GM23338 (cell line): Measurements from ENCODE around the gene UNC13D. TPM values are rescaled to one million over a fixed set of nuclear protein-coding genes. Genes with fewer than 3 reads are reported as not detected.

ENCODE experiments used
- ATAC-seq: fragments of 200-7000 bp; cut with Tn5 transposase; 3 replicates; pipeline ENCODE4 v1.9.1; 2020
- DNase-seq: peaks from one replicate; pipeline ENCODE4 v3.0.0-alpha.2; 2015; ENCODE audit warnings: low spot score
- H2AFZ ChIP-seq: fragments of 200-600 bp; sonication (generic); 2 replicates; pipeline ENCODE4 v1.8.0; 2016; ENCODE audit warnings: antibody characterized with exemption, mild to moderate bottlenecking, moderate library complexity
- H3F3A ChIP-seq: fragments of 200-600 bp; sonication (generic); replicated peaks from 2 replicates; pipeline ENCODE4 v1.8.0; 2017; ENCODE audit warnings: antibody characterized with exemption, mixed run types, low read depth
- H3K27ac ChIP-seq: fragments of 200-600 bp; sonication (generic); 2 replicates; pipeline ENCODE4 v1.6.1; 2016; ENCODE audit warnings: low read depth
- H3K27me3 ChIP-seq: fragments of 200-600 bp; sonication (generic); 2 replicates; pipeline ENCODE4 v1.8.0; 2016; ENCODE audit warnings: mild to moderate bottlenecking, mixed run types, moderate library complexity; ENCODE audit not compliant: insufficient read depth
- H3K36me3 ChIP-seq: fragments of 200-600 bp; sonication (generic); 2 replicates; pipeline ENCODE4 v1.8.0; 2016; ENCODE audit warnings: mild to moderate bottlenecking; ENCODE audit not compliant: insufficient read depth
- H3K4me1 ChIP-seq: fragments of 200-600 bp; sonication (generic); 2 replicates; pipeline ENCODE4 v1.8.0; 2016; ENCODE audit warnings: mild to moderate bottlenecking, moderate library complexity; ENCODE audit not compliant: insufficient read depth
- H3K4me2 ChIP-seq: fragments of 200-600 bp; sonication (generic); 2 replicates; pipeline ENCODE4 v1.7.1; 2017; ENCODE audit warnings: mixed run types
- H3K4me3 ChIP-seq: fragments of 200-600 bp; sonication (generic); 2 replicates; pipeline ENCODE4 v1.6.1; 2016; ENCODE audit warnings: mixed run types
- H3K79me2 ChIP-seq: fragments of 200-600 bp; sonication (generic); replicated peaks from 2 replicates; pipeline ENCODE4 v1.8.0; 2017; ENCODE audit warnings: mild to moderate bottlenecking; ENCODE audit not compliant: insufficient read depth
- H3K9me2 ChIP-seq: fragments of 200-600 bp; sonication (generic); 2 replicates; pipeline ENCODE4 v1.8.0; 2017; ENCODE audit not compliant: insufficient read depth
- H4K20me1 ChIP-seq: fragments of 200-600 bp; sonication (generic); replicated peaks from 2 replicates; pipeline ENCODE4 v1.8.0; 2017; ENCODE audit warnings: mild to moderate bottlenecking; ENCODE audit not compliant: insufficient read depth
- H3K27ac Mint-ChIP-seq: 2 replicates; pipeline ENCODE4 v1.8.0; 2020; ENCODE audit warnings: inconsistent platforms, mild to moderate bottlenecking, moderate library complexity, mixed read lengths
- H3K27me3 Mint-ChIP-seq: 3 replicates; pipeline ENCODE4 v1.8.0; 2022; ENCODE audit warnings: low read depth, mild to moderate bottlenecking, moderate library complexity, mixed read lengths, inconsistent platforms; ENCODE audit not compliant: insufficient read depth, poor library complexity
- H3K36me3 Mint-ChIP-seq: 3 replicates; pipeline ENCODE4 v1.8.0; 2021; ENCODE audit warnings: low read depth, mild to moderate bottlenecking, inconsistent platforms, moderate library complexity, mixed read lengths
- H3K4me1 Mint-ChIP-seq: 3 replicates; pipeline ENCODE4 v1.8.0; 2020; ENCODE audit warnings: mild to moderate bottlenecking, inconsistent platforms, mixed read lengths
- H3K4me3 Mint-ChIP-seq: 3 replicates; pipeline ENCODE4 v1.8.0; 2021; ENCODE audit warnings: moderate library complexity, mild to moderate bottlenecking, inconsistent platforms, mixed read lengths
- H3K9me3 Mint-ChIP-seq: 3 replicates; pipeline ENCODE4 v1.8.0; 2020; ENCODE audit warnings: moderate library complexity, mild to moderate bottlenecking, inconsistent platforms, mixed read lengths
- CREB1 ChIP-seq: fragments of 250-450 bp; sonication (Bioruptor Pico); IDR thresholded peaks from 2 replicates; pipeline ENCODE4 v1.5.0; 2020; ENCODE audit warnings: low read depth, mild to moderate bottlenecking, moderate library complexity
- CTCF ChIP-seq, 2 experiments: fragments of 200-600 bp in 1 of 2; sonication (generic) in 1 of 2; conservative IDR thresholded peaks; 2 replicates each; pipeline versions ENCODE4 v1.5.1 to v1.6.1; 2016 to 2017; ENCODE audit warnings: antibody characterized with exemption in 2 of 2, low read depth in 2 of 2, mild to moderate bottlenecking in 2 of 2, moderate library complexity in 1 of 2
- ETS1 ChIP-seq: IDR thresholded peaks from 2 replicates; pipeline ENCODE4 v1.6.1; 2016; ENCODE audit warnings: antibody characterized with exemption
- EZH2 ChIP-seq: fragments of 200-600 bp; sonication (generic); IDR thresholded peaks from one replicate; pipeline ENCODE4 v1.8.0; 2017; ENCODE audit warnings: antibody characterized with exemption, mild to moderate bottlenecking, low read depth; ENCODE audit not compliant: unreplicated experiment
- JUNB ChIP-seq: IDR thresholded peaks from one replicate; pipeline ENCODE4 v1.6.1; 2016; ENCODE audit warnings: antibody characterized with exemption; ENCODE audit not compliant: unreplicated experiment
- POLR2AphosphoS5 ChIP-seq: IDR thresholded peaks from 2 replicates; pipeline ENCODE4 v1.6.1; 2016; ENCODE audit warnings: antibody characterized with exemption, low read depth
- STAT1 ChIP-seq: IDR thresholded peaks from one replicate; pipeline ENCODE4 v1.6.1; 2016; ENCODE audit warnings: antibody characterized with exemption; ENCODE audit not compliant: unreplicated experiment
- ZNF114 ChIP-seq: fragments of 250-450 bp; sonication (Bioruptor Pico); IDR thresholded peaks from 2 replicates; pipeline ENCODE4 v1.5.0; 2020; ENCODE audit warnings: mild to moderate bottlenecking, moderate library complexity
- ZNF331 ChIP-seq: fragments of 250-450 bp; sonication (Bioruptor Pico); IDR thresholded peaks from 2 replicates; pipeline ENCODE4 v1.5.0; 2020; ENCODE audit warnings: low read depth, mild to moderate bottlenecking, moderate library complexity
- polyA plus RNA-seq: library from polyadenylated mRNA; unstranded; fragments of >200 nt; fragmentation: Nextera tagmentation; extraction: Ambion mirVana; gene quantifications from 2 replicates; pipeline ENCODE4 v1.2.1, GENCODE V29; 2016
- total RNA-seq: library from RNA; depleted of rRNA; stranded (reverse); fragments of >200 nt; shearing (Covaris generic); gene quantifications from 2 replicates; pipeline ENCODE4 v1.2.3, GENCODE V29; 2014

Gene UNC13D
- total and polyA plus RNA-seq, 2 experiments from 2014 or later, result 5.9 to 10.8 TPM

- peak overlapping the region; percentile 65 for H3K27ac ChIP-seq
- DNase-seq (peak; percentile 85), ATAC-seq (peak; percentile 49)
- H3K79me2 ChIP-seq, result no peaks in the 10 kb centered on the region
- H3K4me2 ChIP-seq, result peak overlapping the region; percentile 77
- peaks cover 39% of the 10 kb centered on the region for H3K4me1 ChIP-seq
- no peaks in the 10 kb centered on the region for H3K36me3 ChIP-seq
- Mint-ChIP-seq H3K4me3 (peak overlapping the region; percentile 65), H3K36me3 (peaks cover 3% of the 10 kb centered on the region; the same call in 1 of the 3 replicates), H3K4me1 (peaks cover 40% of the 10 kb centered on the region), H3K9me3 (peaks cover 3% of the 10 kb centered on the region; the same call in 1 of the 3 replicates), H3K27ac (peak overlapping the region; percentile 85), H3K27me3 (peaks cover 12% of the 10 kb centered on the region)
- H2AFZ ChIP-seq, result peak overlapping the region; percentile 56
- no peaks in the 10 kb centered on the region for H3K27me3 ChIP-seq
- no peaks in the 10 kb centered on the region for H4K20me1 ChIP-seq
- H3K9me2 ChIP-seq, result no peaks in the 10 kb centered on the region
- TF ChIP-seq EZH2 (no peak), STAT1 (no peak), CTCF (conservative IDR thresholded peaks at IDR 0.05; ENCODE audit: low read depth in 2 of 2) (no peak), POLR2AphosphoS5 (peak; percentile 30; the same call in 1 of the 2 replicates)
- peaks cover 26% of the 10 kb centered on the region for H3F3A ChIP-seq
- peak overlapping the region; percentile 46 for H3K4me3 ChIP-seq
Observed at GRCh38 chr17:75832652-75833400, 11.4 kb downstream of the UNC13D start.

GRCh38 chr17:75832164-75832651 lies 12.0 kb downstream of the UNC13D start:
- peak overlapping the region; percentile 65 for H3K4me3 Mint-ChIP-seq
- peak overlapping the region; percentile 77 for H3K4me2 ChIP-seq
- H3K27ac ChIP-seq, result peak overlapping the region; percentile 65; the same call in 1 of the 2 replicates
- H3K36me3 ChIP-seq, result no peaks in the 10 kb centered on the region
- peaks cover 3% of the 10 kb centered on the region; the same call in 1 of the 3 replicates for H3K9me3 Mint-ChIP-seq
- no peaks in the 10 kb centered on the region for H3K79me2 ChIP-seq
- H3K27ac Mint-ChIP-seq, result peak overlapping the region; percentile 85
- no peaks in the 10 kb centered on the region for H3K27me3 ChIP-seq
- peaks cover 41% of the 10 kb centered on the region for H3K4me1 Mint-ChIP-seq
- peaks cover 44% of the 10 kb centered on the region for H3K4me1 ChIP-seq
- H3K4me3 ChIP-seq, result peak overlapping the region; percentile 46
- peaks cover 3% of the 10 kb centered on the region; the same call in 1 of the 3 replicates for H3K36me3 Mint-ChIP-seq
- H3F3A ChIP-seq, result peaks cover 30% of the 10 kb centered on the region
- no peaks in the 10 kb centered on the region for H3K9me2 ChIP-seq
- ATAC-seq (no peak), DNase-seq (no peak)
- peak overlapping the region; percentile 56; the same call in 1 of the 2 replicates for H2AFZ ChIP-seq
- H3K27me3 Mint-ChIP-seq, result peaks cover 10% of the 10 kb centered on the region
- H4K20me1 ChIP-seq, result no peaks in the 10 kb centered on the region
- TF ChIP-seq ZNF114 (no peak), CTCF (conservative IDR thresholded peaks at IDR 0.05; ENCODE audit: low read depth in 2 of 2) (no peak), CREB1 (CRISPR knock-in tag) (no peak), POLR2AphosphoS5 (no peak), ETS1 (no peak), STAT1 (no peak), JUNB (no peak), ZNF331 (CRISPR knock-in tag) (no peak), EZH2 (no peak)
